HCT116 (cell line): ENCODE data around the gene PLAAT2. TPM values are rescaled to one million over a fixed set of nuclear protein-coding genes. Genes with fewer than 3 reads are reported as not detected.

Experiments used
- ATAC-seq: fragments of 200-7000 bp; cut with Tn5 transposase; 2 replicates; pipeline ENCODE4 v1.9.1; 2020; ENCODE audit warnings: mild to moderate bottlenecking, moderate library complexity
- BruUV-seq: library from RNA; stranded (reverse); fragments of 400-500 nt; replicated peaks from 2 replicates; lab custom pipeline; 2021; lab: Mats Ljungman, UMichigan
- CTCF ChIA-PET: fragments of 300-600 bp; sonication (Branson Sonifier 250); formaldehyde crosslinking; loops from one replicate; lab custom pipeline; 2021; ENCODE audit warnings: antibody characterized with exemption; lab: Charles Lee
- POLR2A ChIA-PET: fragments of 300-600, 350-600 bp; sonication (Branson Sonifier 250); formaldehyde crosslinking; loops from one replicate; lab custom pipeline; 2021; ENCODE audit warnings: antibody characterized with exemption; lab: Charles Lee
- RAD21 ChIA-PET, 2 experiments: fragments of 300-600 bp; sonication (Branson Sonifier 250); formaldehyde crosslinking; loops; one replicate each; lab custom pipeline; 2023; ENCODE audit warnings: low total read pairs in 2 of 2; ENCODE audit not compliant: uncharacterized antibody in 2 of 2, unreplicated experiment in 2 of 2, low non-redundant PET in 1 of 2; lab: Charles Lee
- DNase-seq: peaks from one replicate; pipeline ENCODE4 v3.0.0-alpha.2; 2010; ENCODE audit warnings: low read depth, low spot score
- H2AFZ ChIP-seq: fragments of 200-600 bp; shearing (Covaris generic), sonication (generic); 2 replicates; pipeline ENCODE4 v1.6.1; 2017; ENCODE audit warnings: low read depth, mixed run types, mixed read lengths, antibody characterized with exemption, low read length; ENCODE audit not compliant: poor library complexity, severe bottlenecking
- H3K27ac ChIP-seq: 2 replicates; pipeline ENCODE4 v1.5.1; 2012; ENCODE audit warnings: low read depth, low read length
- H3K27me3 ChIP-seq: fragments of 200-600 bp; sonication (generic); 2 replicates; pipeline ENCODE4 v1.6.1; 2016; ENCODE audit warnings: mixed run types, low read length, mixed read lengths; ENCODE audit not compliant: insufficient read depth
- H3K36me3 ChIP-seq, 2 experiments: fragments of 200-500 bp in 1 of 2; fragments of 200-600 bp in 1 of 2; sonication (Bioruptor generic) in 1 of 2; sonication (generic) in 1 of 2; 2 replicates each; pipeline versions ENCODE4 v1.5.1 to v1.6.1; 2014 to 2016; ENCODE audit warnings: low read length in 2 of 2, inconsistent platforms in 1 of 2, mixed read lengths in 1 of 2, mixed run types in 1 of 2; ENCODE audit not compliant: insufficient read depth in 2 of 2, control insufficient read depth in 1 of 2
- H3K4me1 ChIP-seq, 2 experiments: fragments of 200-600 bp in 1 of 2; sonication (generic) in 1 of 2; 2 replicates each; pipeline versions ENCODE4 v1.5.1 to v1.6.1; 2012 to 2017; ENCODE audit warnings: low read length in 2 of 2, inconsistent platforms in 1 of 2, mild to moderate bottlenecking in 1 of 2, mixed read lengths in 1 of 2, mixed run types in 1 of 2, moderate library complexity in 1 of 2; ENCODE audit not compliant: insufficient read depth in 2 of 2, control insufficient read depth in 1 of 2
- H3K4me2 ChIP-seq: fragments of 200-600 bp; sonication (generic); 2 replicates; pipeline ENCODE4 v1.6.1; 2017; ENCODE audit warnings: mixed run types, low read length, mixed read lengths
- H3K4me3 ChIP-seq, 2 experiments: fragments of 200-600 bp in 1 of 2; sonication (generic) in 1 of 2; replicated peaks in 1 of 2; 2 replicates each; pipeline ENCODE4 v1.5.1; 2011 to 2016; ENCODE audit warnings: low read length in 2 of 2, control low read depth in 1 of 2, low read depth in 1 of 2, mild to moderate bottlenecking in 1 of 2, mixed read lengths in 1 of 2, mixed run types in 1 of 2
- H3K79me2 ChIP-seq: fragments of 200-600 bp; sonication (generic); 2 replicates; pipeline ENCODE4 v1.6.1; 2017; ENCODE audit warnings: mild to moderate bottlenecking, mixed run types, low read length, moderate library complexity, mixed read lengths; ENCODE audit not compliant: insufficient read depth
- H3K9ac ChIP-seq: fragments of 200-600 bp; sonication (generic); 2 replicates; pipeline ENCODE4 v1.6.1; 2016; ENCODE audit warnings: low read length, mixed read lengths
- H3K9me2 ChIP-seq: fragments of 200-600 bp; sonication (generic), shearing (Covaris generic); 2 replicates; pipeline ENCODE4 v1.6.1; 2017; ENCODE audit warnings: mixed run types, mild to moderate bottlenecking, moderate library complexity; ENCODE audit not compliant: insufficient read depth
- H3K9me3 ChIP-seq, 2 experiments: fragments of 200-500 bp in 1 of 2; fragments of 200-600 bp in 1 of 2; sonication (Bioruptor generic) in 1 of 2; sonication (generic) in 1 of 2; 2 replicates each; pipeline ENCODE4 v1.6.1; 2014 to 2017; ENCODE audit warnings: low read length in 2 of 2, mixed read lengths in 2 of 2, inconsistent platforms in 1 of 2, low read depth in 1 of 2, mild to moderate bottlenecking in 1 of 2, mixed run types in 1 of 2, moderate library complexity in 1 of 2; ENCODE audit not compliant: control insufficient read depth in 1 of 2, insufficient read depth in 1 of 2
- H4K20me1 ChIP-seq: fragments of 200-600 bp; sonication (generic), shearing (Covaris generic); 2 replicates; pipeline ENCODE4 v1.6.1; 2017; ENCODE audit warnings: mixed run types, mild to moderate bottlenecking, moderate library complexity; ENCODE audit not compliant: insufficient read depth
- EGR1 ChIP-seq: IDR thresholded peaks from 2 replicates; pipeline ENCODE4 v1.6.1; 2012; ENCODE audit warnings: low read depth
- ELF1 ChIP-seq: IDR thresholded peaks from 2 replicates; pipeline ENCODE4 v1.6.1; 2012; ENCODE audit warnings: low read depth, borderline replicate concordance
- EZH2 ChIP-seq: fragments of 200-600 bp; sonication (generic); IDR thresholded peaks from 2 replicates; pipeline ENCODE4 v1.6.1; 2017; ENCODE audit warnings: antibody characterized with exemption, mixed run types
- EZH2phosphoT487 ChIP-seq: fragments of 200-600 bp; IDR thresholded peaks from 2 replicates; pipeline ENCODE4 v1.6.1; 2018; ENCODE audit warnings: antibody characterized with exemption, borderline replicate concordance
- FOSL1 ChIP-seq: IDR thresholded peaks from 2 replicates; pipeline ENCODE4 v1.6.1; 2012; ENCODE audit warnings: low read depth
- JUND ChIP-seq: IDR thresholded peaks from 2 replicates; pipeline ENCODE4 v1.6.1; 2012
- POLR2A ChIP-seq: IDR thresholded peaks from 2 replicates; pipeline ENCODE4 v1.7.0; 2011; ENCODE audit warnings: borderline replicate concordance; ENCODE audit not compliant: insufficient read depth, insufficient read length; ENCODE audit errors: extremely low read depth
- POLR2AphosphoS5 ChIP-seq: IDR thresholded peaks from 2 replicates; pipeline ENCODE4 v1.6.1; 2011; ENCODE audit warnings: mild to moderate bottlenecking, low read depth, low read length, moderate library complexity
- RAD21 ChIP-seq: IDR thresholded peaks from 2 replicates; pipeline ENCODE4 v1.6.1; 2012; ENCODE audit warnings: low read depth, mild to moderate bottlenecking
- SIN3A ChIP-seq: IDR thresholded peaks from 2 replicates; pipeline ENCODE4 v1.6.1; 2012; ENCODE audit warnings: low read depth
- SP1 ChIP-seq: IDR thresholded peaks from 2 replicates; pipeline ENCODE4 v1.6.1; 2012; ENCODE audit warnings: low read depth
- TCF7L2 ChIP-seq: IDR thresholded peaks from 2 replicates; pipeline ENCODE4 v1.7.0; 2011; ENCODE audit warnings: borderline replicate concordance, inconsistent platforms; ENCODE audit not compliant: insufficient read depth, insufficient read length; ENCODE audit errors: extremely low read depth
- YY1 ChIP-seq: IDR thresholded peaks from 2 replicates; pipeline ENCODE4 v1.6.1; 2011; ENCODE audit warnings: low read length, low read depth, moderate library complexity, mild to moderate bottlenecking; ENCODE audit not compliant: insufficient replicate concordance; ENCODE audit errors: extremely low read depth
- ZBTB33 ChIP-seq: IDR thresholded peaks from 2 replicates; pipeline ENCODE4 v1.6.1; 2011; ENCODE audit warnings: mild to moderate bottlenecking, low read length, moderate library complexity; ENCODE audit not compliant: insufficient replicate concordance; ENCODE audit errors: extremely low read depth
- ZNF274 ChIP-seq: fragments of 200-500 bp; sonication (Bioruptor generic); IDR thresholded peaks from 2 replicates; pipeline ENCODE4 v1.6.1; 2014; ENCODE audit warnings: mild to moderate bottlenecking, low read depth, low read length, inconsistent platforms
- intact Hi-C: fragments of 100-400 bp; cut with micrococcal nuclease; formaldehyde crosslinking; loops from 2 replicates; pipeline ENCODE4 v1.10.0; 2022
- total RNA-seq: library from RNA; stranded (reverse); gene quantifications from one replicate; pipeline ENCODE4 v1.2.1, GENCODE V29; 2021; ENCODE audit not compliant: unreplicated experiment
- TF ChIP-seq, protein P1 (sequence below): IDR thresholded peaks from 2 replicates; pipeline ENCODE4 v1.6.1; 2012
- TF ChIP-seq, protein P2 (sequence below), 3 experiments: fragments of 200-600 bp in 1 of 3; sonication (generic) in 1 of 3; IDR thresholded peaks in 2 of 3; conservative IDR thresholded peaks in 1 of 3; 2 replicates each; pipeline ENCODE4 v1.5.1; 2012 to 2017; ENCODE audit warnings: low read depth in 2 of 3, low read length in 2 of 3, antibody characterized with exemption in 1 of 3, borderline replicate concordance in 1 of 3, control low read depth in 1 of 3, mild to moderate bottlenecking in 1 of 3, mixed read lengths in 1 of 3, mixed run types in 1 of 3, moderate library complexity in 1 of 3; ENCODE audit not compliant: insufficient read depth in 1 of 3
- TF ChIP-seq, protein P3 (sequence below): IDR thresholded peaks from 2 replicates; pipeline ENCODE4 v1.6.1; 2012

PLAAT2 gene
- total RNA-seq, 1 experiment from 2014 or later = not detected

- H3K27me3 ChIP-seq = no peaks in the 10 kb centered on the region
- H3K9ac ChIP-seq = no peak overlapping the region
- H3K27ac ChIP-seq = no peak overlapping the region
- H3K4me3 ChIP-seq = no peak overlapping the region
- no peak overlapping the region for H2AFZ ChIP-seq
- no peaks in the 10 kb centered on the region for H3K36me3 ChIP-seq
- ATAC-seq (no peak), DNase-seq (no peak)
- RAD21 ChIA-PET = no interaction called here
- intact Hi-C loops = no loop called here
- H3K9me3 ChIP-seq = no peaks in the 10 kb centered on the region
- H3K4me2 ChIP-seq = no peak overlapping the region
- no peaks in the 10 kb centered on the region for H3K9me2 ChIP-seq
- no peak for TF ChIP-seq ZBTB33
- TF ChIP-seq FOSL1 = no peak
- TF ChIP-seq SP1 = no peak
- no peak for TF ChIP-seq EZH2phosphoT487
- TF ChIP-seq SIN3A = no peak
- no peak for TF ChIP-seq YY1
- no peak for TF ChIP-seq TCF7L2
- no peak for TF ChIP-seq EGR1
- TF ChIP-seq ELF1 = no peak
- no peak for TF ChIP-seq POLR2AphosphoS5
- TF ChIP-seq JUND = no peak
- TF ChIP-seq, protein P1, sequence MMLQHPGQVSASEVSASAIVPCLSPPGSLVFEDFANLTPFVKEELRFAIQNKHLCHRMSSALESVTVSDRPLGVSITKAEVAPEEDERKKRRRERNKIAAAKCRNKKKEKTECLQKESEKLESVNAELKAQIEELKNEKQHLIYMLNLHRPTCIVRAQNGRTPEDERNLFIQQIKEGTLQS = no peak
- no peak for TF ChIP-seq POLR2A
- no peak for TF ChIP-seq ZNF274
- TF ChIP-seq, protein P2, sequence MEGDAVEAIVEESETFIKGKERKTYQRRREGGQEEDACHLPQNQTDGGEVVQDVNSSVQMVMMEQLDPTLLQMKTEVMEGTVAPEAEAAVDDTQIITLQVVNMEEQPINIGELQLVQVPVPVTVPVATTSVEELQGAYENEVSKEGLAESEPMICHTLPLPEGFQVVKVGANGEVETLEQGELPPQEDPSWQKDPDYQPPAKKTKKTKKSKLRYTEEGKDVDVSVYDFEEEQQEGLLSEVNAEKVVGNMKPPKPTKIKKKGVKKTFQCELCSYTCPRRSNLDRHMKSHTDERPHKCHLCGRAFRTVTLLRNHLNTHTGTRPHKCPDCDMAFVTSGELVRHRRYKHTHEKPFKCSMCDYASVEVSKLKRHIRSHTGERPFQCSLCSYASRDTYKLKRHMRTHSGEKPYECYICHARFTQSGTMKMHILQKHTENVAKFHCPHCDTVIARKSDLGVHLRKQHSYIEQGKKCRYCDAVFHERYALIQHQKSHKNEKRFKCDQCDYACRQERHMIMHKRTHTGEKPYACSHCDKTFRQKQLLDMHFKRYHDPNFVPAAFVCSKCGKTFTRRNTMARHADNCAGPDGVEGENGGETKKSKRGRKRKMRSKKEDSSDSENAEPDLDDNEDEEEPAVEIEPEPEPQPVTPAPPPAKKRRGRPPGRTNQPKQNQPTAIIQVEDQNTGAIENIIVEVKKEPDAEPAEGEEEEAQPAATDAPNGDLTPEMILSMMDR (IDR thresholded peaks at IDR 0.05 in 2 of 3, conservative IDR thresholded peaks at IDR 0.05 in 1 of 3; ENCODE audit: borderline replicate concordance in 1 of 3, insufficient read depth in 1 of 3, low read depth in 2 of 3, low read length in 2 of 3) = no peak
- no peak for TF ChIP-seq EZH2
- no peak for TF ChIP-seq RAD21
- TF ChIP-seq, protein P3, sequence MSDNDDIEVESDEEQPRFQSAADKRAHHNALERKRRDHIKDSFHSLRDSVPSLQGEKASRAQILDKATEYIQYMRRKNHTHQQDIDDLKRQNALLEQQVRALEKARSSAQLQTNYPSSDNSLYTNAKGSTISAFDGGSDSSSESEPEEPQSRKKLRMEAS = no peak
- TF ChIP-seq, all 23 proteins: peak for 0
- no peaks in the 10 kb centered on the region for H3K4me1 ChIP-seq
- BruUV-seq = no TSS peak
- CTCF ChIA-PET = no interaction called here
- no peaks in the 10 kb centered on the region for H4K20me1 ChIP-seq
- POLR2A ChIA-PET = no interaction called here
- no peaks in the 10 kb centered on the region for H3K79me2 ChIP-seq
These were observed 13.8 kb downstream of the PLAAT2 start for GRCh38 chr11:63549411-63549810.
